ENCODE measurements around the gene AMN1. TPM values are rescaled to one million over a fixed set of nuclear protein-coding genes. Genes with fewer than 3 reads are reported as not detected.
"Not testable (repeated sequence)": the region's sequence is repeated elsewhere in the genome, so short reads cannot be mapped to it uniquely, and the experiment has no call there.

Gene AMN1
- total RNA-seq, 1 experiment from 2014 or later, result 13.9 TPM

DNA sequence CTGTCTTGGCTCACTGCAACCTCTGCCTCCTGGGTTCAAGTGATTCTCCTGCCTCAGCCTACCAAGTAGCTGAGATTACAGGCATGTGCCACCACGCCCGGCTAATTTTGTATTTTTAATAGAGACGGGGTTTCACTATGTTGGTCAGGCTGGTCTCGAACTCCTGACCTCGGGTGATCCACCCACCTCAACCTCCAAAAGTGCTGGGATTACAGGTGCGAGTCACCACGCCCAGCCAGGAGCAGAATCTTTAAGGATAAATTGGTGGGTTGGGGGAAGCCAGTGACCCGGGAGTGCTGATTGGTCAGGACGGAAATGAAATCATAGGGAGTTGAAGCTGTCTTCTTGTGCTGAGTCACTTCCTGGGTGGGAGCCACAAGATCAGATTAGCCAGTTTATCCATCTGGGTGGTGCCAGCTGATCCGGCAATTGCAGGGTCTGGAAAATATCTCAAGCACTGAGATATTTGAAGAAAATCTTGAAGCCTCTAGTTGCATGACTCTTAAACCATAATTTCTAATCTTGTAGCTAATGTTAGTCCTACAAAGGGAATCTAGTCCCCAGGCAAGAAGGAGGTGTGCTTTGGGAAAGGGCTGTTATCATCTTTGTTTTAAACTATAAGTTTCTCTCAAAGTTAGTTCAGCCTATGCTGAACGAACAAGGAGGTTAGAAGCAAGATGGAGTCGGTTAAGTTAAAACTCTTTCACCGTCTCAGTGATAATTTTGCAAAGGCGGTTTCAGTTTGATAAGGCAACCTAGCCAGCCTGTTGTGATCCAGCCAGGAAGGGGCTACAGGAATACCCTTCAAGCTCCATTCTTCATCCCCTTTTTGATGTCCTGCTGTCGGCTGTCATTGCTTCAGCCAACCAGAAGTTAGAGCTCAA, 5.0 kb upstream of the AMN1 start:
- DNase-seq (ENCODE audit: low read depth), result peak; percentile 87

DNA sequence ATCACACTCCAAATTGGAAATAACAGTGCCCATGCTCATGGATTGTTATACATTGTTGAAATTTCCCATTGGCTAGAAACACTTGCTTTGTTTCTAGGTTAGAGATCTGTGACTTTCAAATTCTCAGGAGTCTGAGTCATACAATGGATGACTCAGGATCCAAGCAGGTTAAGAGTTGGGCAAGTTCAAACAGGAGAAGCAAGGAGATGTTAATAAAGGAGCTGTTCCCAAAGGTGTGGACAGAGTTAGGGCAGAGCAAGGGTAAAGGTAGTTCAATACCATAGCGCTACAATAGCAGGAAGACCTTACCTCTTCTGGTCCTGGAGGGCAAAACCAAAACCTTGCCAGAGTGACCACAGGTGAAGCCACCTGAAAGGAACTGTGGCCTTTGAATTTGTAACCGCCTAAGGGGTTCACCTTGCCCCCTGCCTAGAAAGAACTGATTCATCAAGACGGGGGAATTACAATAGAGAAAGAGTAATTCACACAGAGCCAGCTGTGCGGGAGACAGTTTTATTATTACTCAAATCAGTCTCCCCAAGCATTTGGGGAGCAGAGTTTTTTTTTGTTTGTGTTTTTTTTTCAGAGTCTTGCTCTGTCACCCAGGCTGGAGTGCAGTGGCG, 4.2 kb upstream of the AMN1 start:
- DNase-seq (ENCODE audit: low read depth), result peak; percentile 96

DNA sequence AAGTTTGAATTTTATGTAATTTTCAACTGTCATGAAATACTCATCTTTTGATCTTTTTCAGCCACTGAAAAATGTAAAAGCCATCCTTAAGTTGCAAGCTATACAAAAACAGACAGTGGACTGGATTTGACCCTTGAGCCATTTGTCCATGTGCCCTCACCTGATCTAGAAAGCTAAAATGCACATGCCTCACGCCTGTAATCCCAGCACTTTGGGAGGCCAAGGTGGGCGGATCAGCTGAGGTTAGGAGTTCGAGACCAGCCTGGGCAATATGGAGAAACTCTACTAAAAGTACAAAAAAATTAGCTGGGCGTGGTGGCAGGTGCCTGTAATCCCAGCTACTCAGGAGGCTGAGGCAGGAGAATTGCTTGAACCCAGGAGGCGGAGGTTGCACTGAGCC, 2.4 kb upstream of the AMN1 start:
- not testable (repeated sequence) for DNase-seq (ENCODE audit: low read depth)

GRCh38 chr12:31729705-31730104, 884 bp upstream of the AMN1 start:
- DNase-seq (ENCODE audit: low read depth), result no peak

GRCh38 chr12:31728289-31728916, 418 bp downstream of the AMN1 start:
- no peak for DNase-seq (ENCODE audit: low read depth)

DNA sequence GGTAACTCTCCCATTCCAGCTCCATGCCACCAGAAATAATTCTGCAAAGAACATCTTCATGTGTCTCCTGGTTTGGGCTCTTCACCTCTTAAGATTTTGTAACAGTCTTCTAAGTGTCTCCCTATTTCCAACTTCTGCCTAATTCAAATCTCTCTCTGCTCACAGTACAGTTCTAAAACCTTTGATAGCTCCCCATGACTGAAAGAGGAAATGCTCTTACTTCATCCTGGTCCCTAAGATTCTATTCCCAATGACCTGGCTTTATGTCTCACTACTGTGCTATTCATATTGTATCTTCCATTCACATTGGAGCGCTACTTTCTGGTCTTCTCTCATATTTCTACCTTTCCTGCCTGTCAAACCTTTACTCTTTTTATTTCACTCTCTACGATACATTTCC, 1.6 kb downstream of the AMN1 start:
- DNase-seq (ENCODE audit: low read depth), result no peak

GRCh38 chr12:31726575-31726974, 2.2 kb downstream of the AMN1 start:
- no peak for DNase-seq (ENCODE audit: low read depth)

DNA sequence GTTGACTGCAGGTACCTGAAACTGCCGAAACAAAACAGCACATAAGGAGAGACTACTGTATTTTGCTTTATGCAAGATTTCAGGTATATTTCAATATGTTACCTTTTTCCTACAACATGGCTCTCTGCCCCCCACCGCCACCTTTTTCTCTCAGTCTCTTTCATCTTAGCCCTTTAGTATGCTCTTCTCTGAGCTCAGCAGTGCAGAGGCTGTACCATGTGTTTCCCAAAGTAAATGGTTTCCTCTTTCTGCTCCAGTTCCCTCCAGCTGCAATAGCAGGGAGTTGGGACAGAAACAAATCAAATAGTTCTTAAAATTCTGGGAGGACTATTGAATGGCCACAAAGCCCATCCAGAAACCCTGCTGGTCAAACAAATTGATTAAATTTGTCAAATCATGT, 4.3 kb downstream of the AMN1 start:
- DNase-seq (ENCODE audit: low read depth), result no peak

- DNase-seq (ENCODE audit: low read depth), result no peak
These were observed 6.2 kb downstream of the AMN1 start for GRCh38 chr12:31722580-31722979.

- not testable (repeated sequence) for DNase-seq (ENCODE audit: low read depth)
These were observed 10.2 kb downstream of the AMN1 start for GRCh38 chr12:31718542-31719198.

DNA sequence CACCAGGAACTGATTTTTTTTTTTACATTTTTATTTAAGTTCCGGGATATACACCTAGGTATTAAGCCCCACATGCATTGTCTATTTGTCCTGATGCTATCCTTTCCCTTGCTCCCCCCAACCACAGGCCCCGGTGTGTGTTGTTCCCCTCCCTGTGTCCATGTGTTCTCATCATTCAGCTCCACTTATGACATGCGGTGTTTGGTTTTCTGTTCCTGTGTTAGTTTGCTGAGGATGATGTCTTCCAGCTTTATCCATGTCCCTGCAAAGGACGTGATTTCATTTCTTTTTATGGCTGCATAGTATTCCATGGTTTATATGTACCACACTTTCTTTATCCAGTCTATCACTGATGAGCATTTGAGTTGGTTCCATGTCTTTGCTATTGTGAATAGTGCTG, 11.8 kb downstream of the AMN1 start:
- not testable (repeated sequence) for DNase-seq (ENCODE audit: low read depth)

DNA sequence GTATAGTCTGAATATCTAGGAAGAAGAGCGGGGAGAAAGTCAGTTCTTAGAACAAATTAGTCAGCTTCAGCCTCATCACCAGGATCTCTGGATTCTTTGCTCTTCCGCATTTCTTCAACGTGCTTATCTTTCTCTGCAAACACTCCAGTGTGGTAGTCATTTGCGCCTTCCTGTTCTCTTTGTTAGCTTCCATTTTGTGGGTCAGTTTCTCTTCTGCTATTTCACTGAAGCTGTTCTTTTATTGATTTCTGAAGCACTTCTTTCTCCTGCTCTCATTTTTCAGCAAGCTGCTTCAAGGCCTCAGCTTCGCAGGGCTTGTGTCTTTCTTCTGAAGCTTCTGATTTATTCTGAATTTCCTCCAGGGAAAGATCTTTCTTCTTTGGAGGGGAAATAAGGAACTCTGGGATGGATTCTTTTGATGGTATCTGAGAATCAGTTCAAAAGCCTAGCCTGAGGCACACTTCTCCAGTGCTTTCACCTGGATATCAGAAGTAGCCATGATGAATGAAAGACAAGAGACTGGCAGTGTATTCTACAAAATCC, 13.5 kb downstream of the AMN1 start:
- no peak for DNase-seq (ENCODE audit: low read depth)

GRCh38 chr12:31714406-31715271, 14.2 kb downstream of the AMN1 start:
- no peak for DNase-seq (ENCODE audit: low read depth)

DNA sequence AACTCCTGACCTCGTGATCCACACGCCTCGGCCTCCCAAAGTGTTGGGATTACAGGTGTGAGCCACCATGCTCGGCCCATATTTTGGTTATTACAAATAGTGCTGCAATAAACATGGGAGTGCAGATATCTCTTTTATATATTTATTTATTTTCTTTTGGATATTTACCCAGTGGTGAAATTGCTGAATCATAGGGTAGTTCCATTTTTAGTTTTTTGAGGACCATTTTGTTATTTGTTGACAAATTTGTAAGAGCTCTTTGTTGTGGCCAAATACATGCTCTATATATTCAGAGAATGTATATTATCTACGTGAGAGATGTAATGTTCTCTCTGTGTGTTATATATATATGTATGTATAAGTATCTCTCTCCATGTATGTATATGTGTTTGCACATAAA, 15.9 kb downstream of the AMN1 start:
- no peak for DNase-seq (ENCODE audit: low read depth)

DNA sequence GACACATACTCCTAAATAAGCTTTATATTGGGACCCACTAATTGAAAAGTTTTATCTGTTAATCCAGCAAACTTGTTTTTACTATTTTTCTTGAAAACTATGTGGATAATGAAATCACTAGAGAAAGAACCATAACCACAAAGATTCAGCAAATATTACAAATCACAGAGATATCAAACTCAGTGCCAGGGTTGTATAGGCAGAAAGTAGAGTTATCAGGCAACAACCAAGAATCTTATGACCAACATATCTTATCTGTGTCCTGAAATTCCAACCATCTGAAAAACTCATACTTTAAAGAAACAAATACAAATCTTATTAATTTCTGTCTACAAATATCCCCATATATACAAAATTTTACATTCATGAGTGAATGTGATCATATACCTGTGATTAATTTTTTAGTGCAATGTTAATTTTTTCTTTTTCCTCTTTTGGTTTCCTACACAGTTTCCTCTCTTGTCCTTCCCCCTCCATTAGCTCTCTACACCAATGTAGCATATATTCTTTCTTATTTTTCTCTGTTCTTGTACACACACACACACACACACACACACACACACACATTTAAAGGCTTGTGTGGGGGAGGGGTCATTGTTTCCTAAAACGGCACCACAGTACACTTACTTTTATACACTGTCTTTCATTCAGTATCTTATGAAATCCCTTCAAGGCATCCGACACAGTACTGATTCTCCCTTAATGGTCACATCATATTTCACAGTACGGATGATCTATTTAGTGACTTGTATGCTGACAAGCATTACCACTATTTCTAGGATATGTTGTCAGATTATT, 18.6 kb downstream of the AMN1 start:
- DNase-seq (ENCODE audit: low read depth), result no peak

- DNase-seq (ENCODE audit: low read depth), result not testable (repeated sequence)
These were observed 20.7 kb downstream of the AMN1 start for GRCh38 chr12:31708118-31708517.

DNA sequence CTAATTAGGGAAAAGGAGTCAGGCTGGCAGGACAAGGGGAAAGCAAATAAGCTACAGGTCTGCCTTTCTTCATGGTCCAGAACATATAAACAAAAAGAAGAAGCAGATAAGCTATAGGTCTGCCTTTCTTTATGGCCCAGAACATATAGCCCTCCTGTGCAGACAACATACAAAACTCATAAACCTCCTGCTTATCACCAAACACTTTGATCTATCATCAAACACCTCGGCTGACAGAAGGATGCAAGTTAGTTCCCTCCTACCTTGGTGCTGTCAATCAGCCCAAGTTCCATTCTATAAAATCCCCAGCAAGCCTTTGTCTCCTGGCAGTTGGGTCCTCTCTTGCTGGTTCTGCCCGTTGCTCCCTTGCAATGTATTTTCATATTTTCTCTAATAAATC, 23.2 kb downstream of the AMN1 start:
- no peak for DNase-seq (ENCODE audit: low read depth)

- DNase-seq (ENCODE audit: low read depth), result peak; percentile 32
These were observed 26.8 kb downstream of the AMN1 start for GRCh38 chr12:31702047-31702446.

DNA sequence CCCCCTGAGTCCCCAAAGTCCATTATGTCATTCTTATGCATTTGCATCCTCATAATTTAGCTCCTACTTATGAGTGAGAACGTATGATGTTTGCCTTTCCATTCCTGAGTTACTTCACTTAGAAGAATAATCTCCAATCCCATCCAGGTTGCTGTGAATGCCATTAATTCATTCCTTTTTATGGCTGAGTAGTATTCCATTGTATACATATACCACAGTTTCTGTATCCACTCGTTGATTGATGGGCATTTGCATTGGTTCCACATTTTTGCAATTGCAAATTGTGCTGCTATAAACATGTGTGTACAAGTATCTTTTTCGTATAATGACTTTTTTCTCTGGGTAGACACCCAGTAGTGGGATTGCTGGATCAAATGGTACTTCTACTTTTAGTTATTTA, 38.9 kb downstream of the AMN1 start:
- DNase-seq (ENCODE audit: low read depth), result not testable (repeated sequence)

GRCh38 chr12:31687101-31687527, 41.7 kb downstream of the AMN1 start:
- no peak for DNase-seq (ENCODE audit: low read depth)

Measured in M059J (cell line).